HepG2 (cell line): Measurements from ENCODE around the gene NOTCH4. TPM values are rescaled to one million over a fixed set of nuclear protein-coding genes. Genes with fewer than 3 reads are reported as not detected.

ENCODE experiments used
- ATAC-seq: fragments of 200-7000 bp; cut with Tn5 transposase; 3 replicates; pipeline ENCODE4 v1.9.1; 2020; ENCODE audit warnings: mild to moderate bottlenecking, moderate library complexity
- BruUV-seq: library from RNA; stranded (reverse); fragments of 400-500 nt; replicated peaks from 2 replicates; lab custom pipeline; 2021; lab: Mats Ljungman, UMichigan
- CTCF ChIA-PET: fragments of 300-600 bp; formaldehyde crosslinking; extraction: SDS; loops from one replicate; lab custom pipeline; 2021; ENCODE audit warnings: low total read pairs, inconsistent platforms, low intra/inter-chr PET ratio; lab: Yijun Ruan, JAX
- POLR2A ChIA-PET: fragments of 350-600 bp; sonication (Branson Sonifier 250); formaldehyde crosslinking; loops from one replicate; lab custom pipeline; 2020; ENCODE audit warnings: antibody characterized with exemption, inconsistent platforms; lab: Yijun Ruan, JAX
- DNase-seq: peaks from one replicate; pipeline ENCODE4 v3.0.0-alpha.2; 2015; ENCODE audit warnings: low spot score
- FAIRE-seq: peaks from 3 replicates; lab custom pipeline; 2011; peaks lifted over from hg19 to GRCh38; lab: Jason Lieb, UNC
- H2AFZ ChIP-seq: one replicate; pipeline ENCODE4 v1.6.1; 2011; ENCODE audit warnings: low read length, inconsistent platforms
- H3K27ac ChIP-seq: fragments of 300-600 bp; 3 replicates; pipeline ENCODE4 v1.8.0; 2011; ENCODE audit warnings: mixed run types, mild to moderate bottlenecking, mixed read lengths, low read length, inconsistent platforms; ENCODE audit not compliant: insufficient read depth; ENCODE audit errors: extremely low read length
- H3K27me3 ChIP-seq, 2 experiments: fragments of 200-600 bp in 1 of 2; 2 replicates in 1 of 2; 3 replicates in 1 of 2; pipeline versions ENCODE4 v1.6.0 to v1.8.0; 2011; ENCODE audit warnings: low read length in 2 of 2, mild to moderate bottlenecking in 2 of 2, moderate library complexity in 2 of 2, inconsistent platforms in 1 of 2; ENCODE audit not compliant: insufficient read depth in 2 of 2, control insufficient read depth in 1 of 2
- H3K36me3 ChIP-seq, 2 experiments: fragments of 200-600 bp in 1 of 2; replicated peaks in 1 of 2; 2 replicates in 1 of 2; 3 replicates in 1 of 2; pipeline versions ENCODE4 v1.5.1 to v1.8.0; 2011; ENCODE audit warnings: low read length in 2 of 2, inconsistent platforms in 1 of 2; ENCODE audit not compliant: insufficient read depth in 2 of 2, control insufficient read depth in 1 of 2
- H3K4me1 ChIP-seq: 2 replicates; pipeline ENCODE4 v1.5.1; 2012; ENCODE audit warnings: low read length, inconsistent platforms; ENCODE audit not compliant: insufficient read depth
- H3K4me2 ChIP-seq: 2 replicates; pipeline ENCODE4 v1.6.0; 2011; ENCODE audit warnings: low read depth, low read length, inconsistent platforms
- H3K4me3 ChIP-seq, 3 experiments: fragments of 200-600 bp in 1 of 3; sonication (generic), shearing (Covaris generic) in 1 of 3; replicated peaks in 1 of 3; 2 replicates each; pipeline ENCODE4 v1.5.1; 2011 to 2016; ENCODE audit warnings: low read length in 3 of 3, inconsistent platforms in 2 of 3, low read depth in 2 of 3, mild to moderate bottlenecking in 2 of 3, control low read depth in 1 of 3, mixed read lengths in 1 of 3; ENCODE audit not compliant: insufficient read depth in 1 of 3
- H3K79me2 ChIP-seq: one replicate; pipeline ENCODE4 v1.6.1; 2011; ENCODE audit warnings: low read length, inconsistent platforms; ENCODE audit not compliant: insufficient read depth
- H3K9ac ChIP-seq: 2 replicates; pipeline ENCODE4 v1.6.0; 2011; ENCODE audit warnings: mild to moderate bottlenecking, low read depth, low read length, inconsistent platforms; ENCODE audit not compliant: insufficient read depth
- H3K9me3 ChIP-seq: 2 replicates; pipeline ENCODE4 v1.5.1; 2012; ENCODE audit warnings: mild to moderate bottlenecking, low read length
- H4K20me1 ChIP-seq: 2 replicates; pipeline ENCODE4 v1.6.0; 2011; ENCODE audit warnings: inconsistent platforms, mild to moderate bottlenecking, low read length, moderate library complexity; ENCODE audit not compliant: insufficient read depth
- ATRX ChIP-seq: sonication (generic); formaldehyde crosslinking; IDR thresholded peaks from 2 replicates; pipeline ENCODE4 v1.4.0; 2020; ENCODE audit warnings: missing genetic modification reagents, borderline replicate concordance
- NFKBIZ ChIP-seq: IDR thresholded peaks from 2 replicates; pipeline ENCODE4 v1.6.1; 2018; ENCODE audit warnings: missing genetic modification reagents, missing compliant biosample characterization
- PHF20 ChIP-seq: sonication (generic); formaldehyde crosslinking; IDR thresholded peaks from 2 replicates; pipeline ENCODE4 v1.5.0; 2020; ENCODE audit warnings: mild to moderate bottlenecking, missing genetic modification reagents
- TCF7 ChIP-seq: sonication (generic); IDR thresholded peaks from 2 replicates; pipeline ENCODE4 v1.6.1; 2016; ENCODE audit warnings: antibody characterized with exemption, low read depth
- ZMYM2 ChIP-seq: sonication (generic); formaldehyde crosslinking; IDR thresholded peaks from 2 replicates; pipeline ENCODE4 v1.8.0; 2022; ENCODE audit warnings: mild to moderate bottlenecking, missing genetic modification reagents
- ZNF567 ChIP-seq: sonication (generic); formaldehyde crosslinking; IDR thresholded peaks from 2 replicates; pipeline ENCODE4 v1.8.1; 2023; ENCODE audit warnings: mild to moderate bottlenecking, missing genetic modification reagents, borderline replicate concordance
- in situ Hi-C: cut with HindIII; loops from 2 replicates; pipeline ENCODE4 v1.10.0; 2017; ENCODE audit warnings: low pct_unique_long_range_greater_than_20kb; ENCODE audit not compliant: extremely low pct_ligation_motif_present
- intact Hi-C: fragments of 100-400 bp; cut with micrococcal nuclease; formaldehyde crosslinking; loops from one replicate; pipeline ENCODE4 v1.10.0; 2022; ENCODE audit not compliant: unreplicated experiment
- polyA plus RNA-seq, 8 experiments: library from polyadenylated mRNA; depleted of rRNA in 3 of 8; stranded (reverse) in 7 of 8; unstranded in 1 of 8; fragments of >200 nt; fragmentation: Illumina TruSeq in 4 of 8; extraction: Trizol in 4 of 8; gene quantifications; 2 replicates each; pipeline versions ENCODE4 v1.2.1 to v1.2.3, GENCODE V29; 2011 to 2016; ENCODE audit warnings: low read depth in 4 of 8, missing spikeins in 1 of 8, mixed read lengths in 1 of 8; ENCODE audit not compliant: insufficient read depth in 1 of 8
- total RNA-seq, 5 experiments: library from RNA; depleted of rRNA; stranded (reverse); fragments of >200 nt; fragmentation: Illumina TruSeq; extraction: Trizol; gene quantifications; 2 replicates each; pipeline ENCODE4 v1.2.3, GENCODE V29; 2016; ENCODE audit warnings: low read depth in 1 of 5
- TF ChIP-seq, protein P1 (sequence below): sonication (generic); formaldehyde crosslinking; IDR thresholded peaks from 2 replicates; pipeline ENCODE4 v1.4.0; 2020; ENCODE audit warnings: mild to moderate bottlenecking, missing genetic modification reagents
- TF ChIP-seq, protein P2 (sequence below): sonication (generic); formaldehyde crosslinking; IDR thresholded peaks from 2 replicates; pipeline ENCODE4 v1.4.0; 2020; ENCODE audit warnings: low read depth, mild to moderate bottlenecking, missing genetic modification reagents
- TF ChIP-seq, protein P3 (sequence below): sonication (generic); formaldehyde crosslinking; IDR thresholded peaks from 2 replicates; pipeline ENCODE4 v1.4.0; 2020; ENCODE audit warnings: mild to moderate bottlenecking, missing genetic modification reagents
- TF ChIP-seq, protein P4 (sequence below): sonication (generic); formaldehyde crosslinking; conservative IDR thresholded peaks from 2 replicates; pipeline ENCODE4 v1.4.0; 2020; ENCODE audit warnings: mild to moderate bottlenecking, missing genetic modification reagents, moderate library complexity
- TF ChIP-seq, protein P5 (sequence below): sonication (generic); formaldehyde crosslinking; conservative IDR thresholded peaks from 2 replicates; pipeline ENCODE4 v1.4.0; 2020; ENCODE audit warnings: missing genetic modification reagents
- TF ChIP-seq, protein P6 (sequence below): sonication (generic); formaldehyde crosslinking; IDR thresholded peaks from 2 replicates; pipeline ENCODE4 v1.4.0; 2020; ENCODE audit warnings: mild to moderate bottlenecking, missing genetic modification reagents

The NOTCH4 gene
- total and polyA plus RNA-seq, 2 of the 13 experiments (the other 11 are each of a cell fraction or from before 2014, with no cell fraction given), result 0.51 to 0.83 TPM

DNA sequence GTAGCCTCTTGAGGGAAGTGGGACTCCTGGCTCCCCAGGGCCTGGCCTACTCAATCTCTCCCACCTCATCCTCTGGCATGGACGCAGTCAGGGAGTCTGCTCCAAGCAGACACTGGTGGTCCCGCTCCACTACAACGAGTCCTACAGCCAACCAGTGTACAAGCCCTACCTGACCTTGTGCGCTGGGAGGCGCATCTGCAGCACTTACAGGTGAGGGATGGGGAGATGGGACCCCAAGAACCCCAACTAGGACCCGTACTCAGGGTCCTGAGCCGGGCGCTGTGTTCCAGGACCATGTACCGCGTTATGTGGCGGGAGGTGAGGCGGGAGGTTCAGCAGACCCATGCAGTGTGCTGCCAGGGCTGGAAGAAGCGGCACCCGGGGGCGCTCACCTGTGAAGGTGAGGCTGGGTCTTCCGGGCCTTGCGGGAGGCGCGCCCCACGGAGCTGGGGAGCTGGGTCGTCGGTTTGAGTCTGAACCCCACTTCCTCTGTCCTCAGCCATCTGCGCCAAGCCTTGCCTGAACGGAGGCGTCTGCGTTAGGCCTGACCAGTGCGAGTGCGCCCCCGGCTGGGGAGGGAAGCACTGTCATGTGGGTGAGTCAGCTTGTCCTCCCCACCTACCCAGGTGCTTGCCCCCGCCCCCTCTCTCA, 57.3 kb downstream of the NOTCH4 start (continued):
- no peak for TF ChIP-seq TCF7

DNA sequence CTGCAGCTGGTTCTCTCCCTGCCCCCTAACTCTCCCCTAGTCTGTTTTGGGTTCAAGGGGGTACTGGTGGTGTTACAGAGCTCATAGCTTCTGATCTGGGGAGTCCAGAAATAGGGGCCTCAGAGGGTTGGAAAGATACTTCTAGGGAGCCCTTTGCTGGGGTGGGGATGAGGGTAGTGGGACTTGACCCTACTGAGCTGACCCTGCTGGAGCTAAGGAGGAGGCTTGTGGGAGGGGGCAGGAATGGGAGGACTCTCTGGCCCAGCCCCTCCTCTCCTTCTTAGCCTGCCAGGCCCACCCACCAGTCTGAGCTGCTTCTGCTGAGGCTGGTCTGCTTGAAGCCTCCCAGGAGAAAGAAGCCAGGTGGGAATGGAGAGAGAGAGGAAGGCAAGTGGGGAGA, 59.6 kb downstream of the NOTCH4 start, which contains the start of gene EGFL8:
Gene EGFL8, plus strand, starts transcription at position 301 of the 400 bp plus-strand sequence. CDS start 1,571 bp downstream, outside the sequence.
- H3K4me2 ChIP-seq, result no peak within 1 kb of the TSS
- H3K4me3 ChIP-seq, result no peak within 1 kb of the TSS
- POLR2A ChIA-PET, result interaction anchor here (1.2 kb wide), 1 partner anchor 10 kb away, joined by 3 read pairs; no protein-coding TSS in a partner anchor
- H3K27ac ChIP-seq, result no peak within 1 kb of the TSS
- no peaks in the 10 kb centered on the region for H3K9me3 ChIP-seq
- no peak for DNase-seq
- CTCF ChIA-PET, result no interaction called here
- no peak within 1 kb of the TSS for H2AFZ ChIP-seq
- no peaks in the 10 kb centered on the region for H3K4me1 ChIP-seq
- FAIRE-seq, result no peak
- peaks cover 10 to 38% of the 10 kb centered on the region in 2 experiments for H3K36me3 ChIP-seq
- in situ Hi-C loops, result no loop called here
- H3K9ac ChIP-seq, result no peak within 1 kb of the TSS
- ATAC-seq, result no peak
- intact Hi-C loops, result no loop called here
- BruUV-seq, result no TSS peak
- H4K20me1 ChIP-seq, result no peaks in the 10 kb centered on the region
- no peaks in the 10 kb centered on the region for H3K79me2 ChIP-seq
- H3K27me3 ChIP-seq, result no peaks in the 10 kb centered on the region
- TF ChIP-seq ZNF567 (CRISPR knock-in tag) (no peak), NFKBIZ (CRISPR knock-in tag) (no peak), PHF20 (CRISPR knock-in tag) (no peak), ATRX (CRISPR knock-in tag) (no peak), ZMYM2 (CRISPR knock-in tag) (no peak)
- TF ChIP-seq, protein P1, sequence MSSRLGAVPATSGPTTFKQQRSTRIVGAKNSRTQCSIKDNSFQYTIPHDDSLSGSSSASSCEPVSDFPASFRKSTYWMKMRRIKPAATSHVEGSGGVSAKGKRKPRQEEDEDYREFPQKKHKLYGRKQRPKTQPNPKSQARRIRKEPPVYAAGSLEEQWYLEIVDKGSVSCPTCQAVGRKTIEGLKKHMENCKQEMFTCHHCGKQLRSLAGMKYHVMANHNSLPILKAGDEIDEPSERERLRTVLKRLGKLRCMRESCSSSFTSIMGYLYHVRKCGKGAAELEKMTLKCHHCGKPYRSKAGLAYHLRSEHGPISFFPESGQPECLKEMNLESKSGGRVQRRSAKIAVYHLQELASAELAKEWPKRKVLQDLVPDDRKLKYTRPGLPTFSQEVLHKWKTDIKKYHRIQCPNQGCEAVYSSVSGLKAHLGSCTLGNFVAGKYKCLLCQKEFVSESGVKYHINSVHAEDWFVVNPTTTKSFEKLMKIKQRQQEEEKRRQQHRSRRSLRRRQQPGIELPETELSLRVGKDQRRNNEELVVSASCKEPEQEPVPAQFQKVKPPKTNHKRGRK, result no peak
- TF ChIP-seq, protein P2, sequence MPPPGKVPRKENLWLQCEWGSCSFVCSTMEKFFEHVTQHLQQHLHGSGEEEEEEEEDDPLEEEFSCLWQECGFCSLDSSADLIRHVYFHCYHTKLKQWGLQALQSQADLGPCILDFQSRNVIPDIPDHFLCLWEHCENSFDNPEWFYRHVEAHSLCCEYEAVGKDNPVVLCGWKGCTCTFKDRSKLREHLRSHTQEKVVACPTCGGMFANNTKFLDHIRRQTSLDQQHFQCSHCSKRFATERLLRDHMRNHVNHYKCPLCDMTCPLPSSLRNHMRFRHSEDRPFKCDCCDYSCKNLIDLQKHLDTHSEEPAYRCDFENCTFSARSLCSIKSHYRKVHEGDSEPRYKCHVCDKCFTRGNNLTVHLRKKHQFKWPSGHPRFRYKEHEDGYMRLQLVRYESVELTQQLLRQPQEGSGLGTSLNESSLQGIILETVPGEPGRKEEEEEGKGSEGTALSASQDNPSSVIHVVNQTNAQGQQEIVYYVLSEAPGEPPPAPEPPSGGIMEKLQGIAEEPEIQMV (CRISPR knock-in tag), result no peak
- TF ChIP-seq, protein P3, sequence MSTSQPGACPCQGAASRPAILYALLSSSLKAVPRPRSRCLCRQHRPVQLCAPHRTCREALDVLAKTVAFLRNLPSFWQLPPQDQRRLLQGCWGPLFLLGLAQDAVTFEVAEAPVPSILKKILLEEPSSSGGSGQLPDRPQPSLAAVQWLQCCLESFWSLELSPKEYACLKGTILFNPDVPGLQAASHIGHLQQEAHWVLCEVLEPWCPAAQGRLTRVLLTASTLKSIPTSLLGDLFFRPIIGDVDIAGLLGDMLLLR, result no peak
- TF ChIP-seq, protein P4, sequence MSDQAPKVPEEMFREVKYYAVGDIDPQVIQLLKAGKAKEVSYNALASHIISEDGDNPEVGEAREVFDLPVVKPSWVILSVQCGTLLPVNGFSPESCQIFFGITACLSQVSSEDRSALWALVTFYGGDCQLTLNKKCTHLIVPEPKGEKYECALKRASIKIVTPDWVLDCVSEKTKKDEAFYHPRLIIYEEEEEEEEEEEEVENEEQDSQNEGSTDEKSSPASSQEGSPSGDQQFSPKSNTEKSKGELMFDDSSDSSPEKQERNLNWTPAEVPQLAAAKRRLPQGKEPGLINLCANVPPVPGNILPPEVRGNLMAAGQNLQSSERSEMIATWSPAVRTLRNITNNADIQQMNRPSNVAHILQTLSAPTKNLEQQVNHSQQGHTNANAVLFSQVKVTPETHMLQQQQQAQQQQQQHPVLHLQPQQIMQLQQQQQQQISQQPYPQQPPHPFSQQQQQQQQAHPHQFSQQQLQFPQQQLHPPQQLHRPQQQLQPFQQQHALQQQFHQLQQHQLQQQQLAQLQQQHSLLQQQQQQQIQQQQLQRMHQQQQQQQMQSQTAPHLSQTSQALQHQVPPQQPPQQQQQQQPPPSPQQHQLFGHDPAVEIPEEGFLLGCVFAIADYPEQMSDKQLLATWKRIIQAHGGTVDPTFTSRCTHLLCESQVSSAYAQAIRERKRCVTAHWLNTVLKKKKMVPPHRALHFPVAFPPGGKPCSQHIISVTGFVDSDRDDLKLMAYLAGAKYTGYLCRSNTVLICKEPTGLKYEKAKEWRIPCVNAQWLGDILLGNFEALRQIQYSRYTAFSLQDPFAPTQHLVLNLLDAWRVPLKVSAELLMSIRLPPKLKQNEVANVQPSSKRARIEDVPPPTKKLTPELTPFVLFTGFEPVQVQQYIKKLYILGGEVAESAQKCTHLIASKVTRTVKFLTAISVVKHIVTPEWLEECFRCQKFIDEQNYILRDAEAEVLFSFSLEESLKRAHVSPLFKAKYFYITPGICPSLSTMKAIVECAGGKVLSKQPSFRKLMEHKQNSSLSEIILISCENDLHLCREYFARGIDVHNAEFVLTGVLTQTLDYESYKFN (CRISPR knock-in tag), result no peak
- TF ChIP-seq, protein P5, sequence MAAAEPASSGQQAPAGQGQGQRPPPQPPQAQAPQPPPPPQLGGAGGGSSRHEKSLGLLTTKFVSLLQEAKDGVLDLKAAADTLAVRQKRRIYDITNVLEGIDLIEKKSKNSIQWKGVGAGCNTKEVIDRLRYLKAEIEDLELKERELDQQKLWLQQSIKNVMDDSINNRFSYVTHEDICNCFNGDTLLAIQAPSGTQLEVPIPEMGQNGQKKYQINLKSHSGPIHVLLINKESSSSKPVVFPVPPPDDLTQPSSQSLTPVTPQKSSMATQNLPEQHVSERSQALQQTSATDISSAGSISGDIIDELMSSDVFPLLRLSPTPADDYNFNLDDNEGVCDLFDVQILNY (CRISPR knock-in tag), result no peak
- TF ChIP-seq, protein P6, sequence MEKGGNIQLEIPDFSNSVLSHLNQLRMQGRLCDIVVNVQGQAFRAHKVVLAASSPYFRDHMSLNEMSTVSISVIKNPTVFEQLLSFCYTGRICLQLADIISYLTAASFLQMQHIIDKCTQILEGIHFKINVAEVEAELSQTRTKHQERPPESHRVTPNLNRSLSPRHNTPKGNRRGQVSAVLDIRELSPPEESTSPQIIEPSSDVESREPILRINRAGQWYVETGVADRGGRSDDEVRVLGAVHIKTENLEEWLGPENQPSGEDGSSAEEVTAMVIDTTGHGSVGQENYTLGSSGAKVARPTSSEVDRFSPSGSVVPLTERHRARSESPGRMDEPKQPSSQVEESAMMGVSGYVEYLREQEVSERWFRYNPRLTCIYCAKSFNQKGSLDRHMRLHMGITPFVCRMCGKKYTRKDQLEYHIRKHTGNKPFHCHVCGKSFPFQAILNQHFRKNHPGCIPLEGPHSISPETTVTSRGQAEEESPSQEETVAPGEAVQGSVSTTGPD (CRISPR knock-in tag), result no peak
